Mucosa of gallbladder (tissue), 1 donor: Measurements from ENCODE around the gene FHIT. TPM values are rescaled to one million over a fixed set of nuclear protein-coding genes. Genes with fewer than 3 reads are reported as not detected.

Experiments used
- DNase-seq: peaks from one replicate; pipeline ENCODE4 v3.0.0-alpha.2; 2020; ENCODE audit warnings: low spot score
- total RNA-seq: library from RNA; stranded (reverse); gene quantifications from one replicate; pipeline ENCODE4 v1.2.1, GENCODE V29; 2021
- donor health status: DM: no; HTN: no; CAD: no.

Gene FHIT
- total RNA-seq, 1 donor from 2014 or later, result 38.6 TPM

GRCh38 chr3:60000311-60001105, 1250.7 kb downstream of the FHIT start:
- DNase-seq, result no peak

GRCh38 chr3:59998058-59998457, 1253.2 kb downstream of the FHIT start:
- DNase-seq, result no peak

- DNase-seq, result no peak
Observed at GRCh38 chr3:59997583-59997982, 1253.7 kb downstream of the FHIT start.

GRCh38 chr3:59996056-59996455, 1255.2 kb downstream of the FHIT start:
- no peak for DNase-seq

GRCh38 chr3:59995563-59995962, 1255.7 kb downstream of the FHIT start:
- no peak for DNase-seq

GRCh38 chr3:59994732-59995304, 1256.4 kb downstream of the FHIT start:
- no peak for DNase-seq

GRCh38 chr3:59992578-59992977, 1258.7 kb downstream of the FHIT start:
- DNase-seq, result no peak

GRCh38 chr3:59990915-59991314, 1260.3 kb downstream of the FHIT start:
- DNase-seq, result no peak

GRCh38 chr3:59982510-59982909, 1268.7 kb downstream of the FHIT start:
- no peak for DNase-seq

- DNase-seq, result no peak
Observed at GRCh38 chr3:59981377-59981776, 1269.9 kb downstream of the FHIT start.

GRCh38 chr3:59980576-59980975, 1270.7 kb downstream of the FHIT start:
- no peak for DNase-seq

GRCh38 chr3:59979542-59979941, 1271.7 kb downstream of the FHIT start:
- no peak for DNase-seq

- no peak for DNase-seq
Observed at GRCh38 chr3:59978979-59979378, 1272.3 kb downstream of the FHIT start.

- DNase-seq, result no peak
Observed at GRCh38 chr3:59970796-59971195, 1280.5 kb downstream of the FHIT start.

GRCh38 chr3:59970376-59970775, 1280.9 kb downstream of the FHIT start:
- DNase-seq, result no peak

GRCh38 chr3:59968513-59969045, 1282.7 kb downstream of the FHIT start:
- DNase-seq, result no peak

GRCh38 chr3:59963676-59964075, 1287.6 kb downstream of the FHIT start:
- DNase-seq, result no peak

GRCh38 chr3:59957150-59957549, 1294.1 kb downstream of the FHIT start:
- DNase-seq, result no peak

GRCh38 chr3:59953104-59953503, 1298.1 kb downstream of the FHIT start:
- DNase-seq, result no peak

- no peak for DNase-seq
Observed at GRCh38 chr3:59949311-59949710, 1301.9 kb downstream of the FHIT start.

GRCh38 chr3:59946401-59946800, 1304.9 kb downstream of the FHIT start:
- no peak for DNase-seq

GRCh38 chr3:59940718-59941117, 1310.5 kb downstream of the FHIT start:
- no peak for DNase-seq

GRCh38 chr3:59939826-59940426, 1311.3 kb downstream of the FHIT start:
- no peak for DNase-seq
